Thyroid gland (tissue), 4 donors: ENCODE data around the gene SERHL2. TPM values are rescaled to one million over a fixed set of nuclear protein-coding genes. Genes with fewer than 3 reads are reported as not detected.
A peak's percentile ranks its signal among the peaks of the same experiment; 100 is the strongest.
"Not testable (repeated sequence)": the region's sequence is repeated elsewhere in the genome, so short reads cannot be mapped to it uniquely, and the experiment has no call there.

Experiments
- DNase-seq, 2 donors: peaks; one replicate each; pipeline ENCODE4 v3.0.0-alpha.2; 2019
- H3K27ac ChIP-seq, 3 donors: fragments of 200-600 bp; sonication (generic); 1 replicate in 2 of 3; 2 replicates in 1 of 3; pipeline ENCODE4 v1.5.1; 2016 to 2019; ENCODE audit warnings: mild to moderate bottlenecking in 1 of 3, moderate library complexity in 1 of 3
- H3K27me3 ChIP-seq: fragments of 200-600 bp; sonication (generic); one replicate; pipeline ENCODE4 v1.5.1; 2019
- H3K36me3 ChIP-seq, 2 donors: fragments of 200-600 bp; sonication (generic); one replicate each; pipeline ENCODE4 v1.5.1; 2016 to 2019
- H3K4me1 ChIP-seq, 2 donors: fragments of 200-600 bp; sonication (generic); one replicate each; pipeline ENCODE4 v1.5.1; 2017 to 2019
- H3K4me3 ChIP-seq, 3 donors: fragments of 200-600 bp; sonication (generic); replicated peaks in 1 of 3; 1 replicate in 2 of 3; 2 replicates in 1 of 3; pipeline ENCODE4 v1.5.1; 2016; ENCODE audit warnings: mild to moderate bottlenecking in 1 of 3
- H3K9me3 ChIP-seq: fragments of 200-600 bp; sonication (generic); one replicate; pipeline ENCODE4 v1.5.1; 2017
- POLR2A ChIP-seq, 2 donors: fragments of 450-650 bp; IDR thresholded peaks; one replicate each; pipeline ENCODE4 v1.6.1; 2017; ENCODE audit warnings: antibody characterized with exemption in 2 of 2, mild to moderate bottlenecking in 2 of 2, moderate library complexity in 1 of 2
- WGBS, 2 donors: methylation state at CpG; one replicate each; pipeline ENCODE4 v1.1.5; 2017; 5-methylcytosine and 5-hydroxymethylcytosine counted together
- intact Hi-C: fragments of 100-400 bp; cut with DNase I; formaldehyde crosslinking; loops from one replicate; pipeline ENCODE4 v1.15.1; 2023
- total RNA-seq, 4 donors: library from RNA; depleted of rRNA; stranded (reverse); fragments of >200 nt; gene quantifications; one replicate each; pipeline ENCODE4 v1.2.3, GENCODE V29; 2016
- TF ChIP-seq, protein P1 (sequence below), 6 experiments: fragments of 200-600 bp in 3 of 6; fragments of 450-650 bp in 3 of 6; sonication (generic) in 3 of 6; IDR thresholded peaks; one replicate each; pipeline ENCODE4 v1.5.1; 2016 to 2019; ENCODE audit warnings: antibody characterized with exemption in 6 of 6, mild to moderate bottlenecking in 2 of 6, inconsistent platforms in 1 of 6, moderate library complexity in 1 of 6

SERHL2 gene
- total RNA-seq, 4 donors from 2014 or later = 0.83 to 5.1 (median 3.1) TPM; not detected in 1

DNA sequence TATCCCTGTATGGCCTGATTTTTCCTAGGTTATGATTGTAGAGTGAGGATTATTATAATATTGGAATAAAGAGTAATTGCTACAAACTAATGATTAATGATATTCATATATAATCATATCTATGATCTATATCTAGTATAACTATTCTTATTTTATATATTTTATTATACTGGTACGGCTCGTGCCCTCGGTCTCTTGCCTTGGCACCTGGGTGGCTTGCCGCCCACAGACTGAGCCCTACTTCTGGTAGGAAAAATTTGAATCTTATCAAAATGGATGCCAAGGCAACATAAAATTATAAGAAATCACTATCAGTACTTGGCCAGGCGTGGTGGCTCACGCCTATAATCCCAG is 1.5 kb upstream of the SERHL2 start:
- WGBS, 2 donors = 93 to 96% methylated on average over 6 of the region's 6 CpGs

DNA sequence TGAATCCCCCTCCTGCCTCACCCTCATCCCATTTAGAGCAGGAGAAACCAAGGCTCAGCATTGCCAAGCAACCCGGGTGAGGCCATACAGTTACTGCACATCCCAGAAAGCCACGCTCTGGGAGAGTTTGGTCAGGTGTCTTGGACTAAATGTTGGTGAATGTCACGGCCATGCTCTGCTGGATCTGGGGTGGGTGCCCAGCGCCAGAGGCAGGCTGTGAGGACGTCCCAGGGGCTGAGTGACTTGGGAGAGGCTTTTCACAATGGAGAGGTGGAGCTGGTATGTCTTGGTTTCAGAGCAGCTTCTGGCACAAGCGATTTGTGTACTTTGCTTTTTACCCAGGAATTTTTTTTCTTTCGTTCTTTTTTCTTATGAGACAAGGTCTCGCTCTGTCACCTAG is 6.6 kb downstream of the SERHL2 start:
- Histone ChIP-seq H3K27ac (peak overlapping the region in 1 of 3 donors; percentile 51), H3K36me3 (no peaks in the 10 kb centered on the region), H3K27me3 (no peaks in the 10 kb centered on the region), H3K9me3 (no peaks in the 10 kb centered on the region), H3K4me1 (peaks cover 19 to 28% of the 10 kb centered on the region in 2 donors), H3K4me3 (no peak overlapping the region)
- no peak for TF ChIP-seq POLR2A (IDR thresholded peaks at IDR 0.05)
- TF ChIP-seq, protein P1, sequence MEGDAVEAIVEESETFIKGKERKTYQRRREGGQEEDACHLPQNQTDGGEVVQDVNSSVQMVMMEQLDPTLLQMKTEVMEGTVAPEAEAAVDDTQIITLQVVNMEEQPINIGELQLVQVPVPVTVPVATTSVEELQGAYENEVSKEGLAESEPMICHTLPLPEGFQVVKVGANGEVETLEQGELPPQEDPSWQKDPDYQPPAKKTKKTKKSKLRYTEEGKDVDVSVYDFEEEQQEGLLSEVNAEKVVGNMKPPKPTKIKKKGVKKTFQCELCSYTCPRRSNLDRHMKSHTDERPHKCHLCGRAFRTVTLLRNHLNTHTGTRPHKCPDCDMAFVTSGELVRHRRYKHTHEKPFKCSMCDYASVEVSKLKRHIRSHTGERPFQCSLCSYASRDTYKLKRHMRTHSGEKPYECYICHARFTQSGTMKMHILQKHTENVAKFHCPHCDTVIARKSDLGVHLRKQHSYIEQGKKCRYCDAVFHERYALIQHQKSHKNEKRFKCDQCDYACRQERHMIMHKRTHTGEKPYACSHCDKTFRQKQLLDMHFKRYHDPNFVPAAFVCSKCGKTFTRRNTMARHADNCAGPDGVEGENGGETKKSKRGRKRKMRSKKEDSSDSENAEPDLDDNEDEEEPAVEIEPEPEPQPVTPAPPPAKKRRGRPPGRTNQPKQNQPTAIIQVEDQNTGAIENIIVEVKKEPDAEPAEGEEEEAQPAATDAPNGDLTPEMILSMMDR (IDR thresholded peaks at IDR 0.05) = no peak
- intact Hi-C loops = no loop called here
- peak; percentile 90 to 93 for DNase-seq
- 42 to 62% methylated on average over 8 of the region's 8 CpGs for WGBS, 2 donors

More for the DNA sequence above, 1.5 kb upstream of the SERHL2 start:
- H3K36me3 ChIP-seq, H3K27ac ChIP-seq, H3K4me3 ChIP-seq, H3K9me3 ChIP-seq, H3K27me3 ChIP-seq, DNase-seq, intact Hi-C loops: not testable (repeated sequence)
- peaks cover 10 to 19% of the 10 kb centered on the region in 2 donors for H3K4me1 ChIP-seq
- TF ChIP-seq, protein P1 (IDR thresholded peaks at IDR 0.05) = peak in 2 of 6 experiments; percentile 5 to 33

DNA sequence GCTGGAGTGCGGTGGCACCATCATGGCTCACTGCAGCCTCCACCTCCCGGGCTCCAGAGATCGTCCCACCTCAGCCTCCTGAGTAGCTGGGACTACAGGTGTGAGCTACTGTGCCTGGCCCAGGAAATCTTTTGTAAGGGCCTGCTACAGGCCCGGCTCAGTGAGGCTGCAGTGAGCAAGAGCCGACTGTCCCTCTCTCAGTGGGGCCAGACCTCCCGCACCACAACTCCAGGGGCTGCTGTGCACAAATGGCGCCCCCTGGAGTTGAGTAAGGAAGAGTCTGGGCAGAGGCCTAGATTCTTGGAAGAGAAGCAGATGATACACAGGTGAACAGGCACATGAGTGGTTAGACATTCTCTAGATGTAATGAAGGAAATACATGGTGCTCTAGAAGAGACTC is 7.0 kb downstream of the SERHL2 start:
- no peak for DNase-seq
- Histone ChIP-seq H3K9me3 (no peaks in the 10 kb centered on the region), H3K36me3 (no peaks in the 10 kb centered on the region), H3K27me3 (no peaks in the 10 kb centered on the region), H3K27ac (peak overlapping the region in 2 of 3 donors; percentile 10 to 51), H3K4me3 (no peak overlapping the region), H3K4me1 (peaks cover 19 to 28% of the 10 kb centered on the region in 2 donors)
- TF ChIP-seq, protein P1 (IDR thresholded peaks at IDR 0.05) = peak in 4 of 6 experiments; percentile 19 to 39 (median 32)
- TF ChIP-seq POLR2A (IDR thresholded peaks at IDR 0.05) = no peak
- 22 to 56% methylated on average over 7 of the region's 7 CpGs for WGBS, 2 donors
- intact Hi-C loops = no loop called here

DNA sequence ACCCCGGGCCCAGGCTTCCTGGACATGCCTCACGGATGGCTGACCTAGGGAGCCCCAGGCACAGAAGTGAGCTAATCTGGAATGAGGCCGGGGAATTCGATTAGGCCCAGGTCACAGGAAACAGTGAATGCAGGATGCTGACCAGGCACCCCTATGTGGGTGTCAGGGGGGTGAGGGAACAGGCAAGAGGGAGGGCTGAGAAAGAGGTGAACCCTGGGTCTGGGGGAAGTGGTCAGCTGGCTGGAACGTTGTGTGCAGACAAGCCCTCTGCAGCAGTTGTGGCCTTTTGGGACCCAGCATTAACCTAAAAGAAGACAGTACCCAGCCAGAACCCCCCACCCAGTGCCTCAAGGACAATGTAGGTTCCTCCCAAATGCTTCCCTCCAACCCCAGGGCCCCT is 8.1 kb downstream of the SERHL2 start:
- no peaks in the 10 kb centered on the region for H3K27me3 ChIP-seq
- WGBS, 2 donors = 51 to 56% methylated on average over 5 of the region's 5 CpGs
- H3K4me3 ChIP-seq = no peak overlapping the region
- H3K36me3 ChIP-seq = no peaks in the 10 kb centered on the region
- no peak for DNase-seq
- no peak for TF ChIP-seq POLR2A (IDR thresholded peaks at IDR 0.05)
- TF ChIP-seq, protein P1 (IDR thresholded peaks at IDR 0.05) = no peak
- H3K4me1 ChIP-seq = peaks cover 19 to 28% of the 10 kb centered on the region in 2 donors
- intact Hi-C loops = no loop called here
- no peaks in the 10 kb centered on the region for H3K9me3 ChIP-seq
- peak overlapping the region in 2 of 3 donors; percentile 51 to 63 for H3K27ac ChIP-seq

DNA sequence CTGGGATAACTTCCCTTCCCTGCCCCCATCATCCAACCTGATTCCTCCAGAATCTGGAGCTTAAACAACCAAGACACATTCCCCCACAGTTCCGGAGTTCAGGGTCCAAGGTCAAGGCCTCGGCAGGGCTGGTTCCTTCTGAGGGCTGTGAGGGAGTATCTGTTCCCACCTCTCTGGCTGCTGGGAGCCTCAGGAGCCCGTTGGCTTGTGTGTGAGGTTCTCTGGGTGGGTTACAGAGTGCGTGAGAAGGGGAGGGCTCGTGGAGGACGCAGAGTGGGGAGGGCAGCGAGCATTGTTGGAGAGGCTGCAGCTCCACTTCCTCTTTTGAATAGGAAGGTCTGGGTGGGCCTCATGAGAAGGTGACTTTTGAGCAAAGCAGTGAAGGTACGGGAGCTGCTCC is 8.5 kb downstream of the SERHL2 start:
- TF ChIP-seq, protein P1 (IDR thresholded peaks at IDR 0.05) = no peak
- no peak for TF ChIP-seq POLR2A (IDR thresholded peaks at IDR 0.05)
- Histone ChIP-seq H3K36me3 (no peaks in the 10 kb centered on the region), H3K27me3 (no peaks in the 10 kb centered on the region), H3K4me1 (peaks cover 19 to 28% of the 10 kb centered on the region in 2 donors), H3K27ac (peak overlapping the region in 1 of 3 donors; percentile 63), H3K4me3 (no peak overlapping the region), H3K9me3 (no peaks in the 10 kb centered on the region)
- DNase-seq = no peak
- intact Hi-C loops = no loop called here
- WGBS, 2 donors = 62 to 67% methylated on average over 8 of the region's 8 CpGs
